Measurements from ENCODE around the gene MOGAT1. TPM values are rescaled to one million over a fixed set of nuclear protein-coding genes. Genes with fewer than 3 reads are reported as not detected.

Gene MOGAT1
- total RNA-seq, 4 donors from 2014 or later, result not detected

- peaks cover 6% of the 10 kb centered on the region for H3K4me1 ChIP-seq
- H3K9me3 ChIP-seq, result no peaks in the 10 kb centered on the region
- TF ChIP-seq CTCF (IDR thresholded peaks at IDR 0.05), result no peak
- TF ChIP-seq EP300 (IDR thresholded peaks at IDR 0.05), result no peak
- TF ChIP-seq POLR2A (IDR thresholded peaks at IDR 0.05), result no peak
- TF ChIP-seq POLR2AphosphoS5 (IDR thresholded peaks at IDR 0.05), result no peak
- no peaks in the 10 kb centered on the region for H3K27me3 ChIP-seq
- H3K27ac ChIP-seq, result no peak overlapping the region
- DNase-seq (ENCODE audit: low spot score in 2 of 2), result no peak
- WGBS, result 78% methylated on average over 1 of the region's 1 CpG
- H3K4me3 ChIP-seq, result no peak overlapping the region
- H3K36me3 ChIP-seq, result no peaks in the 10 kb centered on the region
These were observed 63.2 kb downstream of the MOGAT1 start for GRCh38 chr2:222734703-222735014.

GRCh38 chr2:222736301-222736700, 64.8 kb downstream of the MOGAT1 start:
- TF ChIP-seq EP300 (IDR thresholded peaks at IDR 0.05) (no peak), POLR2A (IDR thresholded peaks at IDR 0.05) (no peak), CTCF (IDR thresholded peaks at IDR 0.05) (no peak), POLR2AphosphoS5 (IDR thresholded peaks at IDR 0.05) (no peak)
- H3K9me3 ChIP-seq, result no peaks in the 10 kb centered on the region
- no peak overlapping the region for H3K4me3 ChIP-seq
- no peak overlapping the region for H3K27ac ChIP-seq
- 40% methylated on average over 2 of the region's 2 CpGs for WGBS
- no peak for DNase-seq (ENCODE audit: low spot score in 2 of 2)
- no peaks in the 10 kb centered on the region for H3K36me3 ChIP-seq
- H3K4me1 ChIP-seq, result peaks cover 6% of the 10 kb centered on the region
- no peaks in the 10 kb centered on the region for H3K27me3 ChIP-seq

- TF ChIP-seq CTCF (IDR thresholded peaks at IDR 0.05), result no peak
- TF ChIP-seq POLR2A (IDR thresholded peaks at IDR 0.05), result no peak
- no peak for TF ChIP-seq EP300 (IDR thresholded peaks at IDR 0.05)
- no peak for TF ChIP-seq POLR2AphosphoS5 (IDR thresholded peaks at IDR 0.05)
- Histone ChIP-seq H3K4me3 (no peak overlapping the region), H3K9me3 (no peaks in the 10 kb centered on the region), H3K27ac (no peak overlapping the region), H3K36me3 (no peaks in the 10 kb centered on the region), H3K4me1 (peaks cover 6% of the 10 kb centered on the region), H3K27me3 (no peaks in the 10 kb centered on the region)
- no peak for DNase-seq (ENCODE audit: low spot score in 2 of 2)
- WGBS, result 85% methylated on average over 6 of the region's 6 CpGs
These were observed 65.5 kb downstream of the MOGAT1 start for GRCh38 chr2:222736924-222737323.

GRCh38 chr2:222738312-222738711, 66.9 kb downstream of the MOGAT1 start:
- Histone ChIP-seq H3K9me3 (no peaks in the 10 kb centered on the region), H3K27me3 (no peaks in the 10 kb centered on the region), H3K27ac (no peak overlapping the region), H3K4me3 (no peak overlapping the region), H3K36me3 (no peaks in the 10 kb centered on the region), H3K4me1 (peaks cover 6% of the 10 kb centered on the region)
- TF ChIP-seq POLR2AphosphoS5 (IDR thresholded peaks at IDR 0.05), result no peak
- TF ChIP-seq CTCF (IDR thresholded peaks at IDR 0.05), result no peak
- TF ChIP-seq POLR2A (IDR thresholded peaks at IDR 0.05), result no peak
- no peak for TF ChIP-seq EP300 (IDR thresholded peaks at IDR 0.05)
- no peak for DNase-seq (ENCODE audit: low spot score in 2 of 2)
- 95% methylated on average over 5 of the region's 5 CpGs for WGBS

- Histone ChIP-seq H3K9me3 (no peaks in the 10 kb centered on the region), H3K4me1 (peaks cover 4% of the 10 kb centered on the region), H3K4me3 (no peak overlapping the region), H3K27me3 (no peaks in the 10 kb centered on the region), H3K27ac (no peak overlapping the region), H3K36me3 (no peaks in the 10 kb centered on the region)
- 72% methylated on average over 3 of the region's 3 CpGs for WGBS
- TF ChIP-seq POLR2AphosphoS5 (IDR thresholded peaks at IDR 0.05) (no peak), POLR2A (IDR thresholded peaks at IDR 0.05) (no peak), CTCF (IDR thresholded peaks at IDR 0.05) (no peak), EP300 (IDR thresholded peaks at IDR 0.05) (no peak)
- DNase-seq (ENCODE audit: low spot score in 2 of 2), result no peak
These were observed 67.4 kb downstream of the MOGAT1 start for GRCh38 chr2:222738809-222739208.
